Fibroblast of gingiva (primary cell): ENCODE measurements around the gene MSANTD1.
A peak's percentile ranks its signal among the peaks of the same experiment; 100 is the strongest.

ENCODE experiments used
- DNase-seq: peaks from one replicate; pipeline ENCODE4 v3.0.0-alpha.2; 2011; ENCODE audit warnings: low read depth

MSANTD1 gene

GRCh38 chr4:3233391-3234071 lies 15.4 kb upstream of the MSANTD1 start:
- DNase-seq: no peak

DNA sequence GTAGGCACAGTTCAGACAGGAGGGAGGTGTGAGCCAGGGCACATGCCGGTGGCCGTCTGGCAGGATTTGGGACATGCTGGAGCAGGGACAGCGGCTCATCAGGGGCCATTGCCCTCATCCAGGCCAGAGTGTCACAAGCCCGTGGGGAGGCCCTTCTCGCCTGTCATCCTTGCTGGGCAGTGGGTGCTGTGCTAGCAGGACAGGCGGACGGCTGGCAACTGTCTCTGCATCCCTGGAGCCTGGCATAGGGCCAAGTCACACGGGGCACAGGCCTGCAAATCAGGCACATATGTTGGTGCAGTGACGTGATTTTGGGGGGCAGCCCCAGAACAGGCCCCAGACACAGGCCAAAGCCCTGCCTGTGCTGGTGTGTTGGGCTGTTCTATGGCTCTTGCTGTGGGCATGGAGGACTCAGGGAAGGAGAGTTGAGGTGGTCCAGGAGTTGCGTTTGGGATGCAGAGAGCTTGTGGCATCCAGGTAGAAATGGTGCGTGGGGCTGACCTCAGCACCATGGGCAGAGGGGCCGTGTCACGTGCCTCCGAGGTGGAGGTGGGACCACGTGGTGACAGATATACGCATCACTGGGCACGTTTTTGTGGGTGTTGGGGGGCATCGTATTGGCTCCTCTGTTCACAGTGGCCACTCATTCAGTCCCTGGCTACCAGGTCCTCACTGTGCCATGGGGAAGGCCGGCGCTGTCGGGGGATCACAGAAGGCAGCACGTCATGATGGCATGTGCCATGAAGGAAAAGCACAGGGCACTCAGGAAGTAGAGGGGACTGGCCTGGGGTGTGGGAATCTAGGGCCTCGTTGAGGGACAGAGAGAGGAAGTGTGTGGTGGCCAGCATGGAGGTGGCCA lies 14.6 kb upstream of the MSANTD1 start:
- no peak for DNase-seq

DNA sequence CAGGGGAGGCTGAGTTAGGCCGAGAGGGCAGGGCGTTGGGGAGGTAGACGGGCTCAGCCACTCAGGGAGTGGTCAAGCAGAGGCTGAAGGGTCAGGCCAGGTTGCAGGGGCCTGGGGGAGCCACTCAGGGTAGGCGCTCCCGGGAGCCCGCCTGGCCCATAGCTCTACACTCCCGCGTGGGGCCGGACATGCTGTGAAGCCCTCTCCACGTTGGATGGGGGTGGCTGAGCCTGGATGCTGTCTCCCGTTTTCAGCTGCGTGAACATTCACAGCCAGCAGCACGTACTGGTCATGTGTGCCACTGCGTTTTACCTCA lies 14.0 kb upstream of the MSANTD1 start:
- DNase-seq: no peak

DNA sequence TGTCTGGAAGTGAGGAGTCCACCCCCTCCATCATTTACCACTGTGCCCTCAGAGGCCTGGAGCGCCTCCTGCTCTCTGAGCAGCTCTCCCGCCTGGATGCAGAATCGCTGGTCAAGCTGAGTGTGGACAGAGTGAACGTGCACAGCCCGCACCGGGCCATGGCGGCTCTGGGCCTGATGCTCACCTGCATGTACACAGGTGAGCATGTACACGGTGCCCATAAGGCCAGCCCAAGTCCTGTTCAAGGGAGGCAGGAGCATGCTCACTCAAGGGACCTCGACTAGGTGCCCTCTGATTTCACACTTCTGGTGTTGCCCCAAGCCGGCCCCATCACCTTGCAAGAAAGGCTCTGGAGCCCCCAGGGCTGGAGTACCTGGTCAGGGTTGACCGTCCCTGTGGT lies 13.4 kb upstream of the MSANTD1 start:
- no peak for DNase-seq

- no peak for DNase-seq
Observed at GRCh38 chr4:3236326-3236878, 12.6 kb upstream of the MSANTD1 start.

GRCh38 chr4:3237266-3237665 lies 11.7 kb upstream of the MSANTD1 start:
- no peak for DNase-seq

DNA sequence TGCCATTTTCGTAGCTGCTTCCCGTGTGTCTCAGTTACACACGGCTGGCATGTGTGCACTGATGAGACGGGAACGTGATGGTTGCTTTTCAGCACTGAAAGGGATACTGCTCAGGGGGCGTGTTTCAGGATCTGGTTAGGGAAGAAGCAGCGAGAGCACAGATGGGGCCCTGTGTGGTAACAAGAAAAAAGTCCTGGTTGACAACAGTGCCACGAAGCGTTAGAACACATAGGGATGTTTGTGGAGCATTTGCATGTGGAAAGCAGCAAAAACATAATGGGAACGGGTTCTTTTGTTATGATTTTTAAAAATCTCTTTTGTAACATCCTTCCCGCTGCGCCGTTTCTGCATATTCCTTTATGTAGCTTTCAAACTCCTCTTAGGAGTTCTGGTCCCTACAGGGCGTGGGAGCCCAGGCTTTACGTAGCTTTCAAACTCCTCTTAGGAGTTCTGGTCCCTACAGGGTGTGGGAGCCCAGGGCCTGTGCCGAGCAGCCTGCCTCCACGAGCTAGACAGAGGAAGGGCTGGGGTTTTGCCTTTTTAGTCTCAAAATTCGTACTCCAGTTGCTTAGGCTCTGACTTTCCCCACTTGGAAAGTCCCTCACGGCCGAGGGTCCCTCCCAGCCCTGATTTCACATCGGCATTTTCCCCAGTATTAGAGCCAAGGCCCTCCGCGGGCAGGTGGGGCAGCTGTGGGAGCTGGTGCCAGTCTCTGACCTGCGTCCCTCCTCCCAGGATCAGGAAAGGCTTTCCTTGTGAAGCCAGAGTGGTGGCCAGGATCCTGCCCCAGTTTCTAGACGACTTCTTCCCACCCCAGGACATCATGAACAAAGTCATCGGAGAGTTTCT lies 11.0 kb upstream of the MSANTD1 start:
- DNase-seq: no peak

GRCh38 chr4:3238721-3239120 lies 10.2 kb upstream of the MSANTD1 start:
- DNase-seq: no peak

DNA sequence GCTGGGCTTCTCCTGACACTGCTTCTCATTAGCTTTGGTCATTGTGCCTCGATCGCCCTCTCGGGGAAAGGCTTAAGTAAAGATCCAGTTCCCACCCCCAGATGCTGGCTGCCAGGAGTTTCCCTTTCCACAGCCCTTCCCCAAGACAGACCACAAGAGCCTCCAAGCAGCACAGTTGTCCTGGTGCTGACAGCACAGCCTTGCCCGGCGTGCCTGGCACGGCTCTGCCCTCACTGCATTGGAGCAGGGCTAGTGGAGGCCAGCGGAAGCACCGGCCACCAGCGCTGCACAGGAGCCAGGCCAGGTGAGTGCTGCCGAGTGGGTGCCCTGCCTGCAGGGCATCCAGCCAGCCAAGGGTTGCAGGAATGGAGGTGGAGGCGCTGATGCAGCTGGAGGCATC lies 9.7 kb upstream of the MSANTD1 start:
- DNase-seq: no peak

GRCh38 chr4:3239998-3240920 lies 8.7 kb upstream of the MSANTD1 start:
- no peak for DNase-seq

DNA sequence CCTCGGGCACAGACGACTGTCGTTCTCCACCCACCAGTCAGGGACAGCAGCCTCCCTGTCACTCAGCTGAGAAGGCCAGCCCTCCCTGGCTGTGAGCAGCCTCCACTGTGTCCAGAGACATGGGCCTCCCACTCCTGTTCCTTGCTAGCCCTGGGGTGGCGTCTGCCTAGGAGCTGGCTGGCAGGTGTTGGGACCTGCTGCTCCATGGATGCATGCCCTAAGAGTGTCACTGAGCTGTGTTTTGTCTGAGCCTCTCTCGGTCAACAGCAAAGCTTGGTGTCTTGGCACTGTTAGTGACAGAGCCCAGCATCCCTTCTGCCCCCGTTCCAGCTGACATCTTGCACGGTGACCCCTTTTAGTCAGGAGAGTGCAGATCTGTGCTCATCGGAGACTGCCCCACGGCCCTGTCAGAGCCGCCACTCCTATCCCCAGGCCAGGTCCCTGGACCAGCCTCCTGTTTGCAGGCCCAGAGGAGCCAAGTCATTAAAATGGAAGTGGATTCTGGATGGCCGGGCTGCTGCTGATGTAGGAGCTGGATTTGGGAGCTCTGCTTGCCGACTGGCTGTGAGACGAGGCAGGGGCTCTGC lies 7.9 kb upstream of the MSANTD1 start:
- no peak for DNase-seq

- DNase-seq: peak; percentile 62
Observed at GRCh38 chr4:3241898-3242524, 6.9 kb upstream of the MSANTD1 start.

DNA sequence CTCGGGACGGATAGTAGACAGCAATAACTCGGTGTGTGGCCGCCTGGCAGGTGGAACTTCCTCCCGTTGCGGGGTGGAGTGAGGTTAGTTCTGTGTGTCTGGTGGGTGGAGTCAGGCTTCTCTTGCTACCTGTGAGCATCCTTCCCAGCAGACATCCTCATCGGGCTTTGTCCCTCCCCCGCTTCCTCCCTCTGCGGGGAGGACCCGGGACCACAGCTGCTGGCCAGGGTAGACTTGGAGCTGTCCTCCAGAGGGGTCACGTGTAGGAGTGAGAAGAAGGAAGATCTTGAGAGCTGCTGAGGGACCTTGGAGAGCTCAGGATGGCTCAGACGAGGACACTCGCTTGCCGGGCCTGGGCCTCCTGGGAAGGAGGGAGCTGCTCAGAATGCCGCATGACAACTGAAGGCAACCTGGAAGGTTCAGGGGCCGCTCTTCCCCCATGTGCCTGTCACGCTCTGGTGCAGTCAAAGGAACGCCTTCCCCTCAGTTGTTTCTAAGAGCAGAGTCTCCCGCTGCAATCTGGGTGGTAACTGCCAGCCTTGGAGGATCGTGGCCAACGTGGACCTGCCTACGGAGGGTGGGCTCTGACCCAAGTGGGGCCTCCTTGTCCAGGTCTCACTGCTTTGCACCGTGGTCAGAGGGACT lies 5.7 kb upstream of the MSANTD1 start:
- no peak for DNase-seq

- no peak for DNase-seq
Observed at GRCh38 chr4:3244002-3244401, 5.0 kb upstream of the MSANTD1 start.

DNA sequence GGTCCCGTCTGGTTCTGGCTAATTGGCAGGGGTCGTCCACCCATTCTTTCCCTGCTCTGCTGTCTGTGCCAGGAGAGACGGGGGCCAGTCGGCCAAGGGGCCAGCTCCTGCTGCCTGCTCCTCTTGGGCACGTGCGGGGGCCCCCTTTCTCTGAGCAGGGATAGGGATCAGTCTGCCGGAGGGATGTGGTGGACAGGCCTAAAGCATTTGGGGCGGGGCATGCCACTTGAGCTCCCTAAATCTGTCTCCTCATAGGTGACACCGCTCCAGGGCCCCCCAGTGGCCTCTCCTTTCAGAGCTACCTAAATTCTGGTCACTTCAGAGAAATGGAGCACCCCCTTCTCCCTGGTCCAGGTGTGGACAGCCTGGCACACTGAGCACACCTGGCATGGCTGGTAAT lies 4.2 kb upstream of the MSANTD1 start:
- DNase-seq: no peak

DNA sequence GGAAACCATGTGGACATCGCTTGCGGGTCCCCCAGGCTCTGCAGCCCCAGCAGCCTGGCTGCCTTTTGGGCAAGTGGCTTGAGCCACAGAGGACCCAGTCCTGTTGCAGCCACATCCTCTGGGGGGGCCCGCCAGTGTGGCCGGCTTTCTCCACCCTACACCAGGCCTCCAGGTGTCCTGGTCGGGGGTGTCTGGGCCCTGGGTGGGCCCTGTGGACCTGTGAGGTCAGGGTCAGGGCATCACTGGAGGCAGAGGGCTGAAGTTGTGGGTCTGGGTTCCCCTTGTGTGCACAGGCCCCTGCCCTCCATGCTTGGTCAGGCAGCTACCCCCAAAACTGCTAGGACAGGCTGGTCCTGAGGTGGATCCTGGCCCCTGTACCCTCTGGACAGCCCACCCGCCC lies 3.3 kb upstream of the MSANTD1 start:
- DNase-seq: no peak

GRCh38 chr4:3246458-3247398 lies 2.2 kb upstream of the MSANTD1 start:
- no peak for DNase-seq

DNA sequence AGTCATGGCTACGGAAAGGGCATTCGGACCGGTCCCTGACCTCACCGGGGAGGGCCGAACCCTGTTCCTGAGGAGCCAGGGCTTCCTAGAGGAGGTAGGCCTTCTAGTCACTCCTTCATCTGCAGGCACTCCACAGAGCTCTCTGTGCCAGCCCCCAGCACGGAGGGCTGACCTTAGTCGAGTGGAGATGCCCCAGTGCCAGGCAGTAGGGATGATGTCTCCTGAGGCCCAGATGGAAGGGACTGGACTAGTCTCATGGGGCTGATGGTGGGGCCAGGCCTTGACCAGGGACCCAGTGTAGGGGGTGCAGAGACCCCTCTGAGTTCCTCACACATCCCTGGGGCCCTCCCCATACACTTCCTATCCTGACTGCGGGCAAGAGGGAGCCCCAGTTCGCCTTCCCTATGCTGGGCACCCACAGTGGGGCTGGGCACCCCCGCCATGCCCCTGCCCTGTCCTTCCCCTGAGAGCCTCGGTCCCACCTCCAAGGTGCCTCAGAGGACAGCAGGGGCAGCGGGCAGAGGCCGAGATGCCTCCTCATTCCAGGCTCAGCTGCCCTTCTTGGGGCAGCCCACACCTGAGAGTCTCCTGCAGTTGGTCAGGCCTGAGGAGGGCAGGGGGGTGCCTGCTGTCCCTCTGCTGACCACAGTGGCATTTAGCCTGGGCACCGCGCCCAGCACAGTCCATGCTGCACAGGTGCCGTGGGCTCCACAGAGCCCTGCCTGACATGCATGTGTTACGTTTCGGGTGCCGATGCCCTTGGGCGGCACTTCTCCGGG lies 1.4 kb upstream of the MSANTD1 start:
- DNase-seq: no peak
